GM10847 (cell line): Measurements from ENCODE around the gene INHBB.

Experiments
- POLR2A ChIP-seq: IDR thresholded peaks from 2 replicates; pipeline ENCODE4 v1.6.1; 2011; ENCODE audit not compliant: insufficient read length; ENCODE audit errors: extremely low read depth

Gene INHBB

GRCh38 chr2:120376679-120377640 is 31.0 kb downstream of the INHBB start:
- no peak for TF ChIP-seq POLR2A

DNA sequence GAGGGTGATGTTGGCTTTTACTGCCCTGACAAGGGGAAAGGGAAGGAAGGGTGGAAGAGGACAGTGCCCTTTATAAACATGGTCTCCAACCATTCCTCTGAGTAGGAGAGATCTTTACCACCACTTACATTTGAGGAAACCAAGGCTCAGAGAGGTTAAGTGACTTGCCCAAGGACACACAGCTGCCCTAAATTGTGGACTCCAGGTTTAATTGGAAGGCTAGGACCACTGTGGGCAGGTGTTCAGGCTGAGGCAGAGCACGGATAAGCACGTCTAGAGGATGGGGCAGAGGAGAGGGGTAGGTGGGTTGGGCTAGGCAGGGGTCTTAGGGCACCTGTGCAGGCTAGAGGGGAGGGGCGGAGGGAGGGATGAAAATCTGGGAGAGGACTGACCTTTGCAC is 32.7 kb downstream of the INHBB start:
- no peak for TF ChIP-seq POLR2A

- no peak for TF ChIP-seq POLR2A
Measured at GRCh38 chr2:120379916-120380893, 34.3 kb downstream of the INHBB start.

DNA sequence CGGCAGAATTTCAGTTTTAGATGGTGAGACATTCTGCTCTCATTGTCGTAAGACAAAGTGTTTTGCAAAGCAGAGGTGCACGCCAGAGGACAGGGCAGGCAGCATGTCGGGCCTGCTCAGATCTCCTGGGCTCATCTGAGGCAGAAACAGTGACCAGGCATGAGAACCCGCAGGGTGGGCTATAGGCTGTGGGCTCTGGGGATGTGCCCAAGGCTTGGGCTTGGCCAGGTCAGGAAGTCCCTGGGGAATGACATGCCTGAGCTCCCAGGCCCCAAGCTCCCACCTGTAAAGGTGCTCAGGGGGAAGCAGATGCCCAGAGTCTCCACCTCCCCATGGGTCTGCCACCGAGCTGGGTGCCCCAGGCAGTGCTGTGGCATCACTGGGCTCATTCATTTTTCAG is 35.3 kb downstream of the INHBB start:
- TF ChIP-seq POLR2A, result no peak

DNA sequence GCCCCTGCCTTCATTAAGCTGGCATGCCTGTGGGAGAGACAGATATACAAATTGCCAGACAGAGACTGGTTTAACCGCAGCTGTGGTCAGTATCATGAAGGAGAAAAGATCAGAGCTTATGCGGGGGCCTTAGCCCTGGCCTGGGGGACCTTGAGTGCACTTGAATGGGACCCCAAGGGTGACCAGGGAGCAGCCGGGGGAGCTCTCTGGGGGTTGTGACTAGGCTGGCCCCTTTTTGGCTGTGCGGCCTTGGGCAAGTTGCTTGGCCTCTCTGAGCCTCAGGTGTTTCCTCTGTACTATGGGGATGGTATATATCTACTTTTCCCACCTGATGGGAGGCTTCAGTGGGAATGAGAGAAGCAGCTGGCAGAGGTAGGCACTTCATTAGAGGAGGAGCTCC is 35.7 kb downstream of the INHBB start:
- TF ChIP-seq POLR2A, result no peak

DNA sequence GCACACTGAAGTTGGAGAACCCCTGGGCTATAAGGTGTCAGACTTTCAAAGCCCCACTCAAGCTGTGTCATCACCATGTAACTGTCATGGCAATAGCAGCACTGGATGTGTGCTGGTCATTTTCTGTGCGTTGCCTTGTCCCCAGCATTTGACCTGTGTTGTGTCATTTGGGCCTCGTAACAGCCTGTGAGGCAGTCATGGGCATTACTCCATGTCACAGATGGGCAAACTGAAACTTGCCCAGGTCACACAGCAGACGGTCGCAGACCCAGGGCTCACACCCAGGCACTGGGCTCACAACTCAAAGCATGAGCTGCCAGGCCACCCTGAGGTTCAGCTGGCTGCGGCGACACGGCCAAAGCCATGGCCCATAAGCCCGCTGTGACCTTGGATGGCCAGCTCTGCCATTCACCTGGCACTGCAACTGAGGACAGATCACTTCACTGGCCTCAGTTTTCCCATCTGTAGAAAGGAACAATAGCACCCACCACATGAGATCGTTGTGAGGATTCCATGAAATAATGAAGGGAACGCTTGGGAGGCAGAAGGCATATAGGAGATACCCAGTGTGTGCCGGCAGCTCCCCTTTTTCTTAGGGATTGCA is 36.7 kb downstream of the INHBB start:
- no peak for TF ChIP-seq POLR2A

GRCh38 chr2:120383191-120383590 is 37.3 kb downstream of the INHBB start:
- TF ChIP-seq POLR2A, result no peak

GRCh38 chr2:120383631-120384340 is 37.9 kb downstream of the INHBB start:
- no peak for TF ChIP-seq POLR2A

- no peak for TF ChIP-seq POLR2A
Measured at GRCh38 chr2:120384486-120385354, 38.8 kb downstream of the INHBB start.

GRCh38 chr2:120385355-120386127 is 39.6 kb downstream of the INHBB start:
- TF ChIP-seq POLR2A, result no peak

GRCh38 chr2:120388222-120389035 is 42.5 kb downstream of the INHBB start:
- TF ChIP-seq POLR2A, result no peak

DNA sequence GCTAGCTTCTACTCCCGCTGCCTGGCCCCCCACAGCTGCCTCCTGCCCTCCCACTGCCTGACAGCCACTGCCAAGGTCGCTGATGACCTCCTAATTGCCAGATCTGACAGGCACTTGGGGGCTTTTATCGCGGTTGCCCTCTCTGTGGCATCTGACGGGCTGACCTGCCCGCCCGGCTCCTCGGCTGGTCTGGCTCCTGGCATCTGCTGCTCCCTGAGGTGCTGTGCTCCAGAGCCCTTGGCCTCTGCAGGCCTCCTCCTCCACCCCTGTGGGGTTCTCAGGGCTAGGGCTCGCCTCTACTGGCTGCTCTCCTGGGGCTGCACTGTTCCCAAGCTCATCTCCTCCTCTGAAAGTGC is 43.1 kb downstream of the INHBB start:
- TF ChIP-seq POLR2A, result no peak

- no peak for TF ChIP-seq POLR2A
Measured at GRCh38 chr2:120390381-120391055, 44.6 kb downstream of the INHBB start.
